Measurements from ENCODE around the gene TGM1.

The TGM1 gene

GRCh38 chr14:24262821-24263733 is at the start of gene TGM1:
Gene TGM1, minus strand, starts transcription at chr14:24263177. Its CDS starts 825 bp downstream, at chr14:24262352.
- no peak for DNase-seq

DNA sequence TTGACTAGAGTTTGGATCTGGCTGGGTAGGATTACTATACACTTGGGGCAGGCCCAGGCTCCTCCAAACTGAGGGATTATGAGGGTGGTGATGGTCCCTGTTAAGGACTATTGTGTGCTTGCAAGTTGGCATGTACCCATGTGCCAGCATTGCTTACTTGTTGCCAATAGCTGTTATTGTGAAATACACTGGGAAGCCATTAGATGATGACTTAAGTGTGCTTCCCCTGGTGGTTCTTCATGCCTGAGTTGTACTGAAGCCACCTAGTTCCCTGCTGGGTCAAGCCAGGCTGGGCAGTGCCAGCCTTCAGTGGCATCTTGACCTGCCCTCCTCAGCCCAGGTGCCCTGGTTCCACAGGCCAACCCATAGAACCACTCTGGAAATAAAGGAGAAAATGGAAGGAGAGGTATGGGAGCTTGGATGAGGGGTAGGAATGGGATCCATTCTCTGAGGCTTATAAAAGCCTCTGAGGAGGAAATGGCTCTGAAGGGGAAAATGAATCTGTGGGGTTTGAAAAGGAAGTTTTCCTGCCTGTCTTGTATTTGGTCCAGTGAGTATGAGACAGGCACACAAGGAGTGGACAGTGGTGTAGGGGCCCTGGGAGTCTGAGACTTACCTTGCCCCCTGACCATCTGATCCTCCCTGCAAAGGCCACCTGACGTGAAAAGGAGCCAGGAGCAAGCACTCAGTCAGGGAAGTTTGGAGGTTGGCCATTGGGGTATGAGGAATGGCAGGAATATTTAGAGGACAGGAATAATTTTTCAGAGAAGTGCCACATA is 49.0 kb upstream of the TGM1 start:
- no peak for DNase-seq

DNA sequence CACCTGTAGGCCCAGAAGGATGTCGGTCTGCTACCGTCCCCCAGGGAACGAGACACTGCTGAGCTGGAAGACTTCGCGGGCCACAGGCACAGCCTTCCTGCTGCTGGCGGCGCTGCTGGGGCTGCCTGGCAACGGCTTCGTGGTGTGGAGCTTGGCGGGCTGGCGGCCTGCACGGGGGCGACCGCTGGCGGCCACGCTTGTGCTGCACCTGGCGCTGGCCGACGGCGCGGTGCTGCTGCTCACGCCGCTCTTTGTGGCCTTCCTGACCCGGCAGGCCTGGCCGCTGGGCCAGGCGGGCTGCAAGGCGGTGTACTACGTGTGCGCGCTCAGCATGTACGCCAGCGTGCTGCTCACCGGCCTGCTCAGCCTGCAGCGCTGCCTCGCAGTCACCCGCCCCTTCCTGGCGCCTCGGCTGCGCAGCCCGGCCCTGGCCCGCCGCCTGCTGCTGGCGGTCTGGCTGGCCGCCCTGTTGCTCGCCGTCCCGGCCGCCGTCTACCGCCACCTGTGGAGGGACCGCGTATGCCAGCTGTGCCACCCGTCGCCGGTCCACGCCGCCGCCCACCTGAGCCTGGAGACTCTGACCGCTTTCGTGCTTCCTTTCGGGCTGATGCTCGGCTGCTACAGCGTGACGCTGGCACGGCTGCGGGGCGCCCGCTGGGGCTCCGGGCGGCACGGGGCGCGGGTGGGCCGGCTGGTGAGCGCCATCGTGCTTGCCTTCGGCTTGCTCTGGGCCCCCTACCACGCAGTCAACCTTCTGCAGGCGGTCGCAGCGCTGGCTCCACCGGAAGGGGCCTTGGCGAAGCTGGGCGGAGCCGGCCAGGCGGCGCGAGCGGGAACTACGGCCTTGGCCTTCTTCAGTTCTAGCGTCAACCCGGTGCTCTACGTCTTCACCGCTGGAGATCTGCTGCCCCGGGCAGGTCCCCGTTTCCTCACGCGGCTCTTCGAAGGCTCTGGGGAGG is 47.9 kb upstream of the TGM1 start, which contains the start of gene LTB4R:
Gene LTB4R (plus strand): TSS at position 857 of the 959 bp plus-strand sequence. CDS start 4,150 bp downstream, outside the sequence.
- peak; percentile 69 for DNase-seq

DNA sequence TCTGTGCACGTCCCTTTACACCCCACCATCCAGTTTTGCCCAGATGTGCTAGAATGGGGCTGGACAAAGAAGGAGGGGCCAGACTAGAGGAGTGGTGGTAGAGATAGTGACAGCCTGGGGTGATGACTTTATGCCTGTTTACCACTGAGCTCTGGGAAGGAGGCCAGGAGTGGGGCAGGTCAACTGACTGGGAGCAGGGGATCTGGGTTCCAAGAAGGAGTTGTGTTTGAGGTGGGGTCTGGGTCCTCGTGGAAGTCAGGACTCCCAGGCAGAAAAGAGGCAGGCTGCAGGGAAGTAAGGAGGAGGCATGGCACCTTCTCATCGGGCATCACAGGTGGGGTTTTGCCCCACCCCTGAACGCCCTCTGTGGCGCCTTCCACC is 47.3 kb upstream of the TGM1 start:
- no peak for DNase-seq

DNA sequence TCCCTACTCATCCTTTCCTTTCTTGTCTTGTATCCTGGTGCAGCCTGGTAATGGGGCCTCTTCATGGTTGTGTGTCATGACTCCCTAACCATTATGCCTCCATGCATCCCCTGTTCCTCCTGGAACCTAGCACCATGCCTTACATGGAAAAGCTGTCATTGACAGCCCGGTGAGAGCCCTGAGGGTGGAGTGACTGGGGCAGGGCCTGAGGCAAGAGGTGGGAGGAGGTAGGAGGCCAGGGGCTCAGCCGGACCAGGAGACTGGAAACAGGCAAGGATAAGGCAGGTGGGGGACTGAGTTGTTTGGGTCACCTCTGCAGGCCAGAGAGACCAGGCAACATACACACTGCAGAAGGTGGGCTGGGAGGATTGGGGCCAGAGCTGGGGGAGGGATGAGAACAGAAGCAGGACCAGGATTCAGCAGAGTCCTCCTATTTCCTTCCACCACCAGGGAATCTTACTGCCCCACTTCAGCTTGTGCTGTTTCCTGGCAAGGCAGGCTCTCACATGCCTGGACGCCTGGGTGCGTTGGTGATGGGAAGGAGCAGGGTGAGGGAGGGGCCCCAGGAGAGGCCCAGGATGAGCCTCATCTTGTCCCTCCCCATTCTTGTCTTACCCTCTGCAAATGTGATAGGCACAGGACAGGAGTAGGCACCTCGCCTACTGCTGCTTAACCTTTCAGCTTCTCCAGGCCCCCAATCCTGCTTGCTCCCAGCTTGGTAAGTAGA is 46.7 kb upstream of the TGM1 start, which contains the start of gene LTB4R2:
Gene LTB4R2 (plus strand): TSS at position 603 of the 727 bp plus-strand sequence. CDS start 525 bp downstream, outside the sequence.
- no peak for DNase-seq

DNA sequence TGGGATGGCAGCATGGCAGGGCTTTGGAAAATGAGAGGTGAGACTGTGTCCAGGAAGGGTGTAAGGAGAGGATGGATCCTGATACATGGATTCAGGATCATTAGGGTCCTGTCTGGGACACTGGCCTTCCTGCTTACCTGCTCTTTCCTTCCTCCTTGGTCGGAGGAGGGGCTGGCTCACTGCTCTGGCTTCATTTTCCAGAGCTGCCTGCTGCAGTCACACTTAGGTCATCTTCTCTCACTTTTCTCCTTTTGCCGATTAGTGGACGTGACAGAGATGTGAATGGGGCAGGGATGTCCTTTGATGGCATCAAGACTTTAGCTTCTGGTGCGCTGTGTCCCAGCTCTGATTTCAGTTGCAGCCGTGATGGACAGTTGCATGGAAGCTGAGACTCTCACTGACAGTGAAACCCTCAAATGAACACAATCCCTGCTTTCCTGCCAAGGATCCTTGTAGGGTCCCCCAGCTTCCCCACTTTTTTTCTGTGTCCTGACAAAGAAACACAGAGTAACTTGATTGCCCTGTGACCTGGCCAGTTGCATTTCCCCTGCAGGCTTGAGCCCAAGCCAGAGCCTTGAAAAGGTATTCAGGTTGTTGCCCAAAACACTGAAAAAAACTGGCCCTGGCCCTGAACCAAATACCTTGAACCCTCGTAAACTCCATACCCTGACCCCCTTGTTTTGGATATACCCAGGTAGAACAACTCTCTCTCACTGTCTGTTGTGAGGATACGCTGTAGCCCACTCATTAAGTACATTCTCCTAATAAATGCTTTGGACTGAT is 45.6 kb upstream of the TGM1 start:
- no peak for DNase-seq

- DNase-seq, result peak; percentile 71
These were observed 44.8 kb upstream of the TGM1 start, which contains the start of gene CIDEB for GRCh38 chr14:24307575-24308341. Gene CIDEB, minus strand, starts transcription at chr14:24307977. Its CDS starts 119 bp downstream, at chr14:24307858.

GRCh38 chr14:24307156-24307574 is 44.2 kb upstream of the TGM1 start:
- no peak for DNase-seq

DNA sequence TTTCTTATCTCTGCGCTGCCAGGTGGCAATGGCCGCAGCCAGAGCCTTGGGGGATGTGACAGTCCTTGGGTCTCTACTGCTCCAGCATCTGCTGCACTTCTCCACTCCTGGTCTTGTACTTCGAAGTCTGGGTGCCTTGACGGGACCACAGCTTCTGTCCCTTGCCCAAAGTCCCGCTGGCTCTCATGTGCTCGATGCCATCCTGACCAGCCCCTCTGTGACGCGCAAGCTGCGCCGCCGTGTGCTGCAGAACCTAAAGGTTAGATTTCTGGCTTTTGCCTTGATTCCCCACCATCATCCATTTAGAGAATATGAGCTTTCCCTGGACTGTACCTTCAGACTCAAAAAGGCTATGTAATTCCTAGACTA is 41.0 kb upstream of the TGM1 start:
- DNase-seq, result no peak

GRCh38 chr14:24300326-24300980 is 37.5 kb upstream of the TGM1 start:
- DNase-seq, result no peak

GRCh38 chr14:24299255-24300191 is 36.5 kb upstream of the TGM1 start, which contains the start of the genes DHRS1 and NOP9:
Gene DHRS1, minus strand, starts transcription at chr14:24299780. Its CDS starts 674 bp downstream, at chr14:24299106.
Gene NOP9, plus strand, starts transcription at chr14:24299850. Its CDS starts 105 bp downstream, at chr14:24299955.
- peak; percentile 93 for DNase-seq

GRCh38 chr14:24298892-24299254 is 35.9 kb upstream of the TGM1 start:
- DNase-seq, result no peak

- no peak for DNase-seq
These were observed 34.4 kb upstream of the TGM1 start for GRCh38 chr14:24297190-24297964.

- peak; percentile 86 for DNase-seq
These were observed 33.6 kb upstream of the TGM1 start for GRCh38 chr14:24296341-24297157.

- DNase-seq, result no peak
These were observed 30.5 kb upstream of the TGM1 start for GRCh38 chr14:24293525-24293924.

DNA sequence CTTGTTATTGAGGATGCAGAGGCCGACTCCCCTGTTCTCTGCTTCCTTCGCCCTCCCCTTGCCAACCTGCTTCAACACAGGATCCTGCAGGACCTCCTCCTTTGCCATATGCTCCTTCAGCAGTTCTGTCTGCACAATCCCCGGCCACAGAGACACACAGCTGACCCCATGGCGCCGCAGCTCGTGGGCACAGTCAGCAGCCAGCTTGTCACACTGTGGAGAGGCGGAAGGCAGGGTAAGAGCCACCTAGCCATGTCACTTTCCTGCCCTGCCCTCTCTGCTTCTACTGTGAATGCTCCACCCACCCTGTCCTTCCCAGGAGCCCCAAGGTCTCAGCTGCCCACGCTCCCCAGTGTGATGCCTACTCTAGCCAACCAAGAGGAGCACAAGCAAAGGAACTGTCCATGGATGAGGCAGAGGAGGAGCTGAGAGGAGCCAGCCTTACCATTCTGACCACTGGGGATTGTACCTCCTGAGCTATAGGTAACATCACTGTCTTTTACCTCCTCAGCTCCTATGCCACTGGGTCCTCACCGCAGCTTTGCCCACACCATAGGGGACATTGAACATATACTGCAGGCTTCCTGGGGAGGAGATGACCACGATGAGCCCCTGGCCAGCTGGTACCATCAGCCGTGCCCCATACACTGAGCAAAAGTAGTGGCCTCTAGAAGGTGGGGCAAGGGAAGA is 29.3 kb upstream of the TGM1 start:
- DNase-seq, result no peak

Data from activated CD4-positive, alpha-beta T cell treated with anti-CD3 and anti-CD28 coated beads, Interleukin-2, amount 50 U/mL, for 16 hours (primary cell).